Upper lobe of left lung (tissue), 6 donors: ENCODE measurements around the gene NOXRED1. TPM values are rescaled to one million over a fixed set of nuclear protein-coding genes. Genes with fewer than 3 reads are reported as not detected.

Source experiments
- ATAC-seq, 2 donors: fragments of 200-7000 bp; cut with Tn5 transposase; one replicate each; pipeline ENCODE4 v1.9.1; 2022; ENCODE audit warnings: mild to moderate bottlenecking in 2 of 2, moderate library complexity in 2 of 2; ENCODE audit not compliant: low FRiP score in 2 of 2
- DNase-seq, 2 donors: peaks; one replicate each; pipeline ENCODE4 v3.0.0-alpha.2; 2019 to 2020
- H3K27ac ChIP-seq, 4 donors: fragments of 200-600 bp; sonication (generic); one replicate each; pipeline ENCODE4 v1.5.1; 2016 to 2019
- H3K27me3 ChIP-seq, 4 donors: fragments of 200-600 bp; sonication (generic); one replicate each; pipeline ENCODE4 v1.5.1; 2017 to 2019
- H3K36me3 ChIP-seq, 4 donors: fragments of 200-600 bp; sonication (generic); one replicate each; pipeline ENCODE4 v1.5.1; 2016 to 2019
- H3K4me1 ChIP-seq, 4 donors: fragments of 200-600 bp; sonication (generic); one replicate each; pipeline ENCODE4 v1.5.1; 2018 to 2019
- H3K4me3 ChIP-seq, 4 donors: fragments of 200-600 bp; sonication (generic); one replicate each; pipeline ENCODE4 v1.5.1; 2017 to 2019; ENCODE audit warnings: mild to moderate bottlenecking in 2 of 4, moderate library complexity in 1 of 4
- H3K9me3 ChIP-seq, 4 donors: fragments of 200-600 bp; sonication (generic); one replicate each; pipeline ENCODE4 v1.5.1; 2018 to 2019
- CTCF ChIP-seq, 6 experiments: fragments of 450-650 bp in 4 of 6; fragments of 200-600 bp in 2 of 6; sonication (generic) in 2 of 6; IDR thresholded peaks; one replicate each; pipeline ENCODE4 v1.5.1; 2016 to 2019; ENCODE audit warnings: antibody characterized with exemption in 6 of 6
- EP300 ChIP-seq, 4 donors: sonication (generic); formaldehyde crosslinking; IDR thresholded peaks; one replicate each; pipeline ENCODE4 v1.5.1; 2017; ENCODE audit warnings: antibody characterized with exemption in 4 of 4, control low read depth in 2 of 4
- POLR2A ChIP-seq, 4 donors: fragments of 450-650 bp; IDR thresholded peaks; one replicate each; pipeline ENCODE4 v1.5.1; 2016 to 2017; ENCODE audit warnings: antibody characterized with exemption in 4 of 4, mild to moderate bottlenecking in 2 of 4
- POLR2AphosphoS5 ChIP-seq, 2 donors: sonication (generic); formaldehyde crosslinking; IDR thresholded peaks; one replicate each; pipeline ENCODE4 v1.5.1; 2017; ENCODE audit warnings: antibody characterized with exemption in 2 of 2
- WGBS, 2 donors: methylation state at CpG; one replicate each; pipeline ENCODE4 v1.1.5; 2017 to 2018; 5-methylcytosine and 5-hydroxymethylcytosine counted together
- total RNA-seq, 6 donors: library from RNA; depleted of rRNA in 4 of 6; stranded (reverse); fragments of >200 nt in 4 of 6; gene quantifications; one replicate each; pipeline versions ENCODE4 v1.1.0 to v1.2.1, GENCODE V29; 2016 to 2021
- donor health status: DM: no; HTN: no; CAD: no; lungs with moderate emphysema.
- donor health status: DM: no; HTN: yes; CAD: no; lungs with severe emphysema.

The NOXRED1 gene
- total RNA-seq, 6 donors from 2014 or later: 0.30 to 0.40 (median 0.31) TPM; not detected in 2

GRCh38 chr14:77459072-77459723 is 35.9 kb upstream of the NOXRED1 start:
- ATAC-seq: no peak
- no peak overlapping the region for H3K27ac ChIP-seq
- 43% methylated on average over 13 of the region's 13 CpGs for WGBS, 2 donors
- peaks cover 17 to 26% (median 21%) of the 10 kb centered on the region in 4 donors for H3K4me1 ChIP-seq
- no peaks in the 10 kb centered on the region for H3K27me3 ChIP-seq
- peaks cover 23 to 48% (median 44%) of the 10 kb centered on the region in 4 donors for H3K36me3 ChIP-seq
- TF ChIP-seq CTCF (IDR thresholded peaks at IDR 0.05) (peak in 5 of 6 experiments; percentile 34 to 50 (median 39)), POLR2AphosphoS5 (IDR thresholded peaks at IDR 0.05) (no peak)
- peak in 1 of 2 donors; percentile 65 for DNase-seq
- H3K9me3 ChIP-seq: no peaks in the 10 kb centered on the region
- H3K4me3 ChIP-seq: peak overlapping the region; percentile 75 to 99 (median 88)

GRCh38 chr14:77458249-77458950 is 35.1 kb upstream of the NOXRED1 start:
- Histone ChIP-seq H3K36me3 (peaks cover 17 to 44% (median 37%) of the 10 kb centered on the region in 4 donors), H3K4me1 (peaks cover 17 to 26% (median 21%) of the 10 kb centered on the region in 4 donors), H3K4me3 (peak overlapping the region; percentile 75 to 99 (median 88)), H3K9me3 (no peaks in the 10 kb centered on the region), H3K27ac (peak overlapping the region; percentile 84 to 97 (median 90)), H3K27me3 (no peaks in the 10 kb centered on the region)
- ATAC-seq: peak; percentile 13 to 49
- peak in 1 of 2 donors; percentile 31 for DNase-seq
- WGBS, 2 donors: 1% methylated on average over 14 to 17 of the region's 29 CpGs
- TF ChIP-seq CTCF (IDR thresholded peaks at IDR 0.05) (peak in 1 of 6 experiments; percentile 10), POLR2AphosphoS5 (IDR thresholded peaks at IDR 0.05) (no peak), EP300 (IDR thresholded peaks at IDR 0.05) (no peak), POLR2A (IDR thresholded peaks at IDR 0.05) (peak in 1 of 4 donors; percentile 10)

- peak; percentile 91 to 99 for DNase-seq
- Histone ChIP-seq H3K27me3 (no peaks in the 10 kb centered on the region), H3K4me1 (peaks cover 17 to 26% (median 21%) of the 10 kb centered on the region in 4 donors), H3K9me3 (no peaks in the 10 kb centered on the region), H3K27ac (peak within 1 kb of the TSS; percentile 84 to 97 (median 90)), H3K4me3 (peak within 1 kb of the TSS; percentile 75 to 99 (median 88)), H3K36me3 (peaks cover 16 to 44% (median 32%) of the 10 kb centered on the region in 4 donors)
- peak in 1 of 2 donors; percentile 87 for TF ChIP-seq POLR2AphosphoS5 (IDR thresholded peaks at IDR 0.05)
- TF ChIP-seq POLR2A (IDR thresholded peaks at IDR 0.05): peak in 3 of 4 donors; percentile 53 to 62 (median 59)
- TF ChIP-seq CTCF (IDR thresholded peaks at IDR 0.05): no peak
- whole genome bisulfite sequencing, 2 donors: 0 to 2% methylated on average over 43 to 50 of the region's 50 CpGs
- ATAC-seq: peak; percentile 99
Observed at GRCh38 chr14:77457522-77458248, 34.4 kb upstream of the NOXRED1 start, which contains the start of the genes AHSA1 and VIPAS39. Gene AHSA1, plus strand, starts transcription at chr14:77458093. Its CDS starts 97 bp downstream, at chr14:77458190. Gene VIPAS39, minus strand, starts transcription at chr14:77457601. Its CDS starts 3,499 bp downstream, at chr14:77454102.

- Histone ChIP-seq H3K9me3 (no peaks in the 10 kb centered on the region), H3K27ac (peak overlapping the region; percentile 84 to 97 (median 90)), H3K4me3 (peak overlapping the region; percentile 75 to 99 (median 80)), H3K27me3 (no peaks in the 10 kb centered on the region), H3K4me1 (peaks cover 17 to 26% (median 21%) of the 10 kb centered on the region in 4 donors), H3K36me3 (peaks cover 11 to 44% (median 27%) of the 10 kb centered on the region in 4 donors)
- no peak for DNase-seq
- TF ChIP-seq POLR2A (IDR thresholded peaks at IDR 0.05) (peak in 2 of 4 donors; percentile 68), CTCF (IDR thresholded peaks at IDR 0.05) (no peak)
- 0% methylated on average over 16 to 18 of the region's 18 CpGs for WGBS, 2 donors
- ATAC-seq: peak in 1 of 2 donors; percentile 5
Observed at GRCh38 chr14:77457115-77457521, 33.8 kb upstream of the NOXRED1 start.
